ENCODE results near the gene NOMO2.
"Not testable (repeated sequence)": the region's sequence is repeated elsewhere in the genome, so short reads cannot be mapped to it uniquely, and the experiment has no call there.

NOMO2 gene

GRCh38 chr16:18575298-18575917 lies 13.5 kb upstream of the NOMO2 start:
- DNase-seq (ENCODE audit: low read depth, low spot score): not testable (repeated sequence)

GRCh38 chr16:18573887-18574286 lies 12.0 kb upstream of the NOMO2 start:
- not testable (repeated sequence) for DNase-seq (ENCODE audit: low read depth, low spot score)

GRCh38 chr16:18572973-18573372 lies 11.1 kb upstream of the NOMO2 start:
- DNase-seq (ENCODE audit: low read depth, low spot score): not testable (repeated sequence)

GRCh38 chr16:18571307-18571850 lies 9.5 kb upstream of the NOMO2 start:
- not testable (repeated sequence) for DNase-seq (ENCODE audit: low read depth, low spot score)

GRCh38 chr16:18570529-18571306 lies 8.8 kb upstream of the NOMO2 start:
- not testable (repeated sequence) for DNase-seq (ENCODE audit: low read depth, low spot score)

- not testable (repeated sequence) for DNase-seq (ENCODE audit: low read depth, low spot score)
Observed at GRCh38 chr16:18560416-18561220, 1.3 kb downstream of the NOMO2 start.

GRCh38 chr16:18553671-18554070 lies 8.2 kb downstream of the NOMO2 start:
- not testable (repeated sequence) for DNase-seq (ENCODE audit: low read depth, low spot score)

GRCh38 chr16:18547382-18547781 lies 14.5 kb downstream of the NOMO2 start:
- DNase-seq (ENCODE audit: low read depth, low spot score): not testable (repeated sequence)

GRCh38 chr16:18546853-18547252 lies 15.0 kb downstream of the NOMO2 start:
- not testable (repeated sequence) for DNase-seq (ENCODE audit: low read depth, low spot score)

GRCh38 chr16:18544232-18545081 lies 17.4 kb downstream of the NOMO2 start:
- DNase-seq (ENCODE audit: low read depth, low spot score): not testable (repeated sequence)

GRCh38 chr16:18541912-18542311 lies 20.0 kb downstream of the NOMO2 start:
- DNase-seq (ENCODE audit: low read depth, low spot score): not testable (repeated sequence)

GRCh38 chr16:18537004-18537403 lies 24.9 kb downstream of the NOMO2 start:
- not testable (repeated sequence) for DNase-seq (ENCODE audit: low read depth, low spot score)

GRCh38 chr16:18535519-18536168 lies 26.3 kb downstream of the NOMO2 start:
- not testable (repeated sequence) for DNase-seq (ENCODE audit: low read depth, low spot score)

GRCh38 chr16:18534308-18534707 lies 27.6 kb downstream of the NOMO2 start:
- not testable (repeated sequence) for DNase-seq (ENCODE audit: low read depth, low spot score)

- DNase-seq (ENCODE audit: low read depth, low spot score): not testable (repeated sequence)
Observed at GRCh38 chr16:18531323-18531722, 30.6 kb downstream of the NOMO2 start.

GRCh38 chr16:18530329-18530728 lies 31.6 kb downstream of the NOMO2 start:
- not testable (repeated sequence) for DNase-seq (ENCODE audit: low read depth, low spot score)

GRCh38 chr16:18526547-18526946 lies 35.4 kb downstream of the NOMO2 start:
- DNase-seq (ENCODE audit: low read depth, low spot score): not testable (repeated sequence)

- not testable (repeated sequence) for DNase-seq (ENCODE audit: low read depth, low spot score)
Observed at GRCh38 chr16:18525882-18526482, 35.9 kb downstream of the NOMO2 start.

GRCh38 chr16:18522637-18523036 lies 39.3 kb downstream of the NOMO2 start:
- not testable (repeated sequence) for DNase-seq (ENCODE audit: low read depth, low spot score)
